Prostate gland (tissue), 2 donors: ENCODE data around the gene PIGC.

ENCODE experiments used
- POLR2A ChIP-seq: fragments of 450-650 bp; IDR thresholded peaks from one replicate; pipeline ENCODE4 v1.6.1; 2016; ENCODE audit warnings: antibody characterized with exemption, mild to moderate bottlenecking
- POLR2AphosphoS5 ChIP-seq: sonication (generic); formaldehyde crosslinking; IDR thresholded peaks from one replicate; pipeline ENCODE4 v1.6.1; 2017; ENCODE audit warnings: antibody characterized with exemption
- TF ChIP-seq, protein P1 (sequence below), 4 experiments: fragments of 200-600 bp in 2 of 4; fragments of 450-650 bp in 2 of 4; sonication (generic) in 2 of 4; IDR thresholded peaks; 1 replicate in 3 of 4; 2 replicates in 1 of 4; pipeline ENCODE4 v1.5.1; 2016 to 2019; ENCODE audit warnings: antibody characterized with exemption in 4 of 4, mild to moderate bottlenecking in 2 of 4, moderate library complexity in 2 of 4

- TF ChIP-seq, protein P1, sequence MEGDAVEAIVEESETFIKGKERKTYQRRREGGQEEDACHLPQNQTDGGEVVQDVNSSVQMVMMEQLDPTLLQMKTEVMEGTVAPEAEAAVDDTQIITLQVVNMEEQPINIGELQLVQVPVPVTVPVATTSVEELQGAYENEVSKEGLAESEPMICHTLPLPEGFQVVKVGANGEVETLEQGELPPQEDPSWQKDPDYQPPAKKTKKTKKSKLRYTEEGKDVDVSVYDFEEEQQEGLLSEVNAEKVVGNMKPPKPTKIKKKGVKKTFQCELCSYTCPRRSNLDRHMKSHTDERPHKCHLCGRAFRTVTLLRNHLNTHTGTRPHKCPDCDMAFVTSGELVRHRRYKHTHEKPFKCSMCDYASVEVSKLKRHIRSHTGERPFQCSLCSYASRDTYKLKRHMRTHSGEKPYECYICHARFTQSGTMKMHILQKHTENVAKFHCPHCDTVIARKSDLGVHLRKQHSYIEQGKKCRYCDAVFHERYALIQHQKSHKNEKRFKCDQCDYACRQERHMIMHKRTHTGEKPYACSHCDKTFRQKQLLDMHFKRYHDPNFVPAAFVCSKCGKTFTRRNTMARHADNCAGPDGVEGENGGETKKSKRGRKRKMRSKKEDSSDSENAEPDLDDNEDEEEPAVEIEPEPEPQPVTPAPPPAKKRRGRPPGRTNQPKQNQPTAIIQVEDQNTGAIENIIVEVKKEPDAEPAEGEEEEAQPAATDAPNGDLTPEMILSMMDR (IDR thresholded peaks at IDR 0.05), result no peak
- TF ChIP-seq POLR2AphosphoS5 (no peak), POLR2A (no peak)
Measured at GRCh38 chr1:172405912-172406311, 38.0 kb downstream of the PIGC start.
